Body of pancreas (tissue), 4 donors: ENCODE data around the gene CPNE5.

Experiments used
- POLR2A ChIP-seq, 3 donors: fragments of 450-650 bp; IDR thresholded peaks; one replicate each; pipeline ENCODE4 v1.6.1; 2016; ENCODE audit warnings: antibody characterized with exemption in 3 of 3, mild to moderate bottlenecking in 2 of 3
- TF ChIP-seq, protein P1 (sequence below), 7 experiments: fragments of 450-650 bp in 4 of 7; fragments of 200-600 bp in 3 of 7; sonication (generic) in 3 of 7; IDR thresholded peaks; one replicate each; pipeline ENCODE4 v1.5.1; 2016 to 2019; ENCODE audit warnings: antibody characterized with exemption in 7 of 7

DNA sequence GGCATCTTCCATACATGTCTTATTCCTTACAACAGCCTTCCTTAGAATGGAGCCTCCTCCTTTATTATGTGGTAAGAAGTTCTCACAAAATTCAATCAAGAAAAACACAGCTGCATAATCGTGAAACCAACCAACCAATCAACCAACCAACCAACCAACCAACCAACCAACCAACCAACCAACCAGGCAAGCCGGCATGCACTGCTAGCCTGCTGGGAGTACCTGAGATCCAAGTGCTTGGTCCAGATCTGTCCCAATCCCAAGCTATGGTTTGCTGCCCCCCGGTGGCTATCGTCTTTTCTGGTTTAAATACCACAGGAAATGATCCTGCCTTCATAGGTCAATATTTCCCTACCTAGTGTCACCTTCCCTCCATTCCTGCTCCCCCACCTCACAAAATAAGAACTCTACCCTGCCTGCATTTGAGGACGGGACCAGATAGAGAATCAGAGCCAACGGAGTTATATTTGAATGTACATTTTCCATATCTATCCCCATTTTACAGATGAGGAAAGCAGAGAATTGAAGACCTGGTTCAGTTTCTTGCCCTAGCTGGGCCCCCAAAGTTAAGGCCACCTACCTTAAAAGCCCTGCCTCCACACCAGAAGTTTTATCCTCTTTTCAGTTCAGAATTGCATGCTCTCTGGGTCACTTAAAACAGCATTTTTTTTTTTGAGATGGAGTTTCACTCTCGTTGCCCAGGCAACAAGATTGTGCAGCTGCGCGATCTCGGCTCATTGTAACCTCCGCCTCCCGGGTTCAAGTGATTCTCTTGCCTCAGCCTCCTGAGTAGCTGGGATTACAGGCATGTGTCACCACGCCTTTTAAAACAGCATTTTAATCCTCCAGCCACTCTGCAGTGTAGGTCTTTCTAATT is 114.5 kb downstream of the CPNE5 start:
- TF ChIP-seq, protein P1, sequence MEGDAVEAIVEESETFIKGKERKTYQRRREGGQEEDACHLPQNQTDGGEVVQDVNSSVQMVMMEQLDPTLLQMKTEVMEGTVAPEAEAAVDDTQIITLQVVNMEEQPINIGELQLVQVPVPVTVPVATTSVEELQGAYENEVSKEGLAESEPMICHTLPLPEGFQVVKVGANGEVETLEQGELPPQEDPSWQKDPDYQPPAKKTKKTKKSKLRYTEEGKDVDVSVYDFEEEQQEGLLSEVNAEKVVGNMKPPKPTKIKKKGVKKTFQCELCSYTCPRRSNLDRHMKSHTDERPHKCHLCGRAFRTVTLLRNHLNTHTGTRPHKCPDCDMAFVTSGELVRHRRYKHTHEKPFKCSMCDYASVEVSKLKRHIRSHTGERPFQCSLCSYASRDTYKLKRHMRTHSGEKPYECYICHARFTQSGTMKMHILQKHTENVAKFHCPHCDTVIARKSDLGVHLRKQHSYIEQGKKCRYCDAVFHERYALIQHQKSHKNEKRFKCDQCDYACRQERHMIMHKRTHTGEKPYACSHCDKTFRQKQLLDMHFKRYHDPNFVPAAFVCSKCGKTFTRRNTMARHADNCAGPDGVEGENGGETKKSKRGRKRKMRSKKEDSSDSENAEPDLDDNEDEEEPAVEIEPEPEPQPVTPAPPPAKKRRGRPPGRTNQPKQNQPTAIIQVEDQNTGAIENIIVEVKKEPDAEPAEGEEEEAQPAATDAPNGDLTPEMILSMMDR (IDR thresholded peaks at IDR 0.05), result peak; percentile 55 to 92 (median 88)
- no peak for TF ChIP-seq POLR2A (IDR thresholded peaks at IDR 0.05)
